ENCODE measurements around the gene GALNT15.

- TF ChIP-seq POLR2A (IDR thresholded peaks at IDR 0.05; ENCODE audit: low read depth, low read length) (no peak), TAF1 (IDR thresholded peaks at IDR 0.05; ENCODE audit: borderline replicate concordance, low read depth, low read length) (no peak), POLR2AphosphoS5 (IDR thresholded peaks at IDR 0.05; ENCODE audit: low read depth, low read length) (no peak)
Observed at GRCh38 chr3:16177962-16178627, 3.6 kb downstream of the GALNT15 start.

Data from GM12892 (cell line).